BJ (cell line): ENCODE measurements around the gene KRTAP5-8. TPM values are rescaled to one million over a fixed set of nuclear protein-coding genes. Genes with fewer than 3 reads are reported as not detected.
"Not testable (repeated sequence)": the region's sequence is repeated elsewhere in the genome, so short reads cannot be mapped to it uniquely, and the experiment has no call there.

Experiments used
- CTCF ChIA-PET: fragments of 350-600 bp; formaldehyde crosslinking; extraction: SDS; loops from one replicate; lab custom pipeline; 2021; ENCODE audit warnings: antibody characterized with exemption, inconsistent platforms; lab: Yijun Ruan, JAX
- POLR2A ChIA-PET: fragments of 300-600 bp; sonication (Branson Sonifier 250); formaldehyde crosslinking; extraction: SDS; loops from one replicate; lab custom pipeline; 2021; ENCODE audit warnings: antibody characterized with exemption; lab: Charles Lee
- DNase-seq: peaks from one replicate; pipeline ENCODE4 v3.0.0-alpha.2; 2011; ENCODE audit warnings: low read depth
- H3K27me3 ChIP-seq: 2 replicates; pipeline ENCODE4 v1.6.0; 2011; ENCODE audit warnings: low read length; ENCODE audit not compliant: control insufficient read depth, insufficient read depth
- H3K36me3 ChIP-seq: 2 replicates; pipeline ENCODE4 v1.5.1; 2011; ENCODE audit warnings: low read length; ENCODE audit not compliant: control insufficient read depth, insufficient read depth
- H3K4me3 ChIP-seq: 2 replicates; pipeline ENCODE4 v1.5.1; 2011; ENCODE audit warnings: low read depth, mild to moderate bottlenecking, control low read depth, low read length
- polyA minus RNA-seq: library from RNA; depleted of rRNA, polyadenylated mRNA; stranded (reverse); fragments of >200 nt; gene quantifications from 2 replicates; pipeline ENCODE4 v1.2.3, GENCODE V29; 2011; rRNA and poly(A)+ RNA removed
- polyA plus RNA-seq: library from polyadenylated mRNA; depleted of rRNA; stranded (reverse); fragments of >200 nt; gene quantifications from 2 replicates; pipeline ENCODE4 v1.2.3, GENCODE V29; 2011; rRNA removed
- TF ChIP-seq, protein P1 (sequence below): IDR thresholded peaks from 2 replicates; pipeline ENCODE4 v1.5.1; 2011; ENCODE audit warnings: low read depth, mild to moderate bottlenecking, control low read depth, inconsistent platforms, low read length, moderate library complexity; ENCODE audit not compliant: insufficient read depth

Gene KRTAP5-8, protein sequence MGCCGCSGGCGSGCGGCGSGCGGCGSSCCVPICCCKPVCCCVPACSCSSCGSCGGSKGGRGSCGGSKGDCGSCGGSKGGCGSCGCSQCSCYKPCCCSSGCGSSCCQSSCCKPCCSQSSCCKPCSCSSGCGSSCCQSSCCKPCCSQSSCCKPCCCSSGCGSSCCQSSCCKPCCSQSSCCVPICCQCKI
- polyA plus RNA-seq: not detected in 2 replicates
- polyA minus RNA-seq: not detected in 2 replicates

DNA sequence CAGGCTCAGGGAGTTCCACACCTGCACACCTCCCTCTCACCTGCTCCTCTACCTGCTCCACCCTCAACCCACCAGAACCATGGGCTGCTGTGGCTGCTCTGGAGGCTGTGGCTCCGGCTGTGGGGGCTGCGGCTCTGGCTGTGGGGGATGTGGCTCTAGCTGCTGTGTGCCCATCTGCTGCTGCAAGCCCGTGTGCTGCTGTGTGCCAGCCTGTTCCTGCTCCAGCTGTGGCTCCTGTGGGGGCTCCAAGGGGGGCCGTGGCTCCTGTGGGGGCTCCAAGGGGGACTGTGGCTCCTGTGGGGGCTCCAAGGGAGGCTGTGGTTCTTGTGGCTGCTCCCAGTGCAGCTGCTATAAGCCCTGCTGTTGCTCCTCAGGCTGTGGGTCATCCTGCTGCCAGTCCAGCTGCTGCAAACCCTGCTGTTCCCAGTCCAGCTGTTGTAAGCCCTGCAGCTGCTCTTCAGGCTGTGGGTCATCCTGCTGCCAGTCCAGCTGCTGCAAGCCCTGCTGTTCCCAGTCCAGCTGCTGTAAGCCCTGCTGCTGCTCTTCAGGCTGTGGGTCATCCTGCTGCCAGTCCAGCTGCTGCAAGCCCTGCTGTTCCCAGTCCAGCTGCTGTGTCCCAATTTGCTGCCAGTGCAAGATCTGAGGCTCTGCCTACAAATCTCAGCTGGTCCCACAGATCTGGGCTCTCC is at the start of gene KRTAP5-8:
Gene KRTAP5-8, plus strand, starts transcription at position 49 of the 689 bp plus-strand sequence. Its CDS starts 31 bp downstream, at position 80.
- H3K36me3 ChIP-seq, CTCF ChIA-PET, DNase-seq, H3K4me3 ChIP-seq, H3K27me3 ChIP-seq, POLR2A ChIA-PET: not testable (repeated sequence)

DNA sequence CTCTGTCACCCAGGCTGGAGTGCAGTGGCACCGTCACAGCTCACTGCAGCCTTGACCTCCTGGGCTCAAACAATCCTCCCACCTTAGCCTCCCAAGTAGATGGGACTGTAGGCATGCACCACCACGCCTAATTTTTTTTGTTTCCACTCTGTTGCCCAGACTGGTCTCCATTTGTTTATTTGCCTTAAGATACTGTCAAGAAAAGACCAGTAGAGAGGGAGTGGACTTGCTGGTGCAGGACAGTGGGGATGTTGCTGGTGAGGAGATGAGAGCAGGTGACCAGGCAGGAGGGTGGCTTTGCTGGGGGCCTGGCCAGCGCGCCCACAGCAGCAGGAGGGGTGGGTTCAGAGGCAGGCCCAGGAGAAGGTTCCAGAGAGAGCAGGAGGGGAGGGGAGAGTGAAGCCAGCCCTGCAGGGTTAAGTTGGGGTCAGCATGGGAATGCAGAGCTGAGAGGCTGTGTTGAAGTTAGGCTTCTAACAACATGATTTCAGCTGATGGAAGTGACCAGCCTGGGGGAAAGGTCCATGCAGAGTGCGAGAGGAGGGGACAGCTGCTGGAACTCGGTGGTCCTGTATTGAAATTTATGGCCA is 49.0 kb upstream of the KRTAP5-8 start:
- Histone ChIP-seq H3K4me3 (no peak overlapping the region), H3K27me3 (no peaks in the 10 kb centered on the region), H3K36me3 (peaks cover 45% of the 10 kb centered on the region)
- DNase-seq: no peak
- TF ChIP-seq, protein P1, sequence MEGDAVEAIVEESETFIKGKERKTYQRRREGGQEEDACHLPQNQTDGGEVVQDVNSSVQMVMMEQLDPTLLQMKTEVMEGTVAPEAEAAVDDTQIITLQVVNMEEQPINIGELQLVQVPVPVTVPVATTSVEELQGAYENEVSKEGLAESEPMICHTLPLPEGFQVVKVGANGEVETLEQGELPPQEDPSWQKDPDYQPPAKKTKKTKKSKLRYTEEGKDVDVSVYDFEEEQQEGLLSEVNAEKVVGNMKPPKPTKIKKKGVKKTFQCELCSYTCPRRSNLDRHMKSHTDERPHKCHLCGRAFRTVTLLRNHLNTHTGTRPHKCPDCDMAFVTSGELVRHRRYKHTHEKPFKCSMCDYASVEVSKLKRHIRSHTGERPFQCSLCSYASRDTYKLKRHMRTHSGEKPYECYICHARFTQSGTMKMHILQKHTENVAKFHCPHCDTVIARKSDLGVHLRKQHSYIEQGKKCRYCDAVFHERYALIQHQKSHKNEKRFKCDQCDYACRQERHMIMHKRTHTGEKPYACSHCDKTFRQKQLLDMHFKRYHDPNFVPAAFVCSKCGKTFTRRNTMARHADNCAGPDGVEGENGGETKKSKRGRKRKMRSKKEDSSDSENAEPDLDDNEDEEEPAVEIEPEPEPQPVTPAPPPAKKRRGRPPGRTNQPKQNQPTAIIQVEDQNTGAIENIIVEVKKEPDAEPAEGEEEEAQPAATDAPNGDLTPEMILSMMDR: no peak
- ChIA-PET POLR2A (no interaction called here), CTCF (no interaction called here)

DNA sequence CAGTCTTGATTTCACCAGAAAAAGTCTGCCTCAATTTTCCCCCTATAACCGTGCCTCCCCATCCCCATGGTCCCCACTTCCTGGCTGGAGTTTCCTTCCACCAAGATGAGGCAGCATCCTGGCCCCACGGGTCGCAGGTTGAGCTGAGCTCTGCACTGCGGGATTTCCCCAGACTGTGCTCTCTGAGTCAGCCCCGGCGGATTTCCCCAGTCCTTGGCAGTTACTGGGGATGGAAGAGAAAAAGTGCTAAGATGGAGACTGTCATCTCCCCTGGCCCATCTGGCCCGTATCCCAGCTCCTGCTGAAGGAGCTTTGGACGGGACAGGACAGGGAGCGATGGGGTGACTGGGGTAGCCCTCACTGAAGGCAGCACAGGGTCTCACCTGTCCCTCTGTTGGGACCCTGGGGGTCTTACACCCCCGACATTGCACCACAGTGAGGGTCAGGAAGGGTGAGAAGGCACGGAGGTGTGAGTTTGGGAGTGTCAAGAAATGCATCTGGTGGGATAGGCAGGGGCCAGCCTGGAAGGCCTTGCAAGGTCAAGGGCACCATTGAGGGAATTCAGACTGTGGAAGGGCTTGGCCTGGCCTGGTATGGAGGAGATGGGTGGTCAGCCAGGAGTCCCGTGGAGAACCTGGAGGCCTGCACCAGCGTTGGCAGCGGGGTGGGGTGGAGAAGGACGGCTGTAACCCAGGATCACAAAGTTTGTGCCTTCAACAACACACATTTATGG is 48.3 kb upstream of the KRTAP5-8 start:
- Histone ChIP-seq H3K4me3 (no peak overlapping the region), H3K36me3 (peaks cover 38% of the 10 kb centered on the region), H3K27me3 (no peaks in the 10 kb centered on the region)
- CTCF ChIA-PET: no interaction called here
- TF ChIP-seq, protein P1: no peak
- POLR2A ChIA-PET: no interaction called here
- no peak for DNase-seq

DNA sequence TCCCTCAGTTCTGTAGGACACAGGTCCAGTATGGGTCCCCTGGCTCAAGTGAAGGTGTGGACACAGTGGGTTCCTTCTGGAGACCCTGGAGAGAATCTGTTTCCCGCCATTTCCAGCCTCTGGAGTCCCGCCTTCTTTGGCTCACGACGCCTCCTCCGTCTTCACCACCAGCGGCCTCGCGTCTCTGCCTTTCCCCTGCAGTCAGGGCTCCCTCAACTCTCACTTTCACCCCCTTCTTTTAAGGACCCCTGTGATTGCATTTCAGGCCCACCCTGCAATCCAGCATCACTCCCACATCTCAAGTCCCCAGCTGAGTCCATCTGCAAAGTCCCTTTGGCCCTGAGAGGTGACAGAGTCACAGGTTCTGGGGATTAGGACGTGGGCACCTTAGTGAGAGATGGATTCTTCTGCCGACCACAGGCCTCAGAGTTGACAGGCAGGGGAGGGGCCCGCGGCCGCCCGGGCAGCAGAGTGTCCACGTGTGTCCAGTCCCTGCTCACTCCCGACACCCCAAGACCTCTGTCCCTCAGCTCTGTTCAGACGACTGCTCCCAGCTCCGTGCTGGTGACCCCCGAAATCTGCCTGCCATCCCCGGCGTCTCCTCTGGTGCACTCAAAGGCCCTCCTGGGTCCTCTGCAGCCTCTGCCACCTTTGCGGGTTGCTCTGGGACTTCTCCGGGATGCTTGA is 47.6 kb upstream of the KRTAP5-8 start:
- POLR2A ChIA-PET: no interaction called here

DNA sequence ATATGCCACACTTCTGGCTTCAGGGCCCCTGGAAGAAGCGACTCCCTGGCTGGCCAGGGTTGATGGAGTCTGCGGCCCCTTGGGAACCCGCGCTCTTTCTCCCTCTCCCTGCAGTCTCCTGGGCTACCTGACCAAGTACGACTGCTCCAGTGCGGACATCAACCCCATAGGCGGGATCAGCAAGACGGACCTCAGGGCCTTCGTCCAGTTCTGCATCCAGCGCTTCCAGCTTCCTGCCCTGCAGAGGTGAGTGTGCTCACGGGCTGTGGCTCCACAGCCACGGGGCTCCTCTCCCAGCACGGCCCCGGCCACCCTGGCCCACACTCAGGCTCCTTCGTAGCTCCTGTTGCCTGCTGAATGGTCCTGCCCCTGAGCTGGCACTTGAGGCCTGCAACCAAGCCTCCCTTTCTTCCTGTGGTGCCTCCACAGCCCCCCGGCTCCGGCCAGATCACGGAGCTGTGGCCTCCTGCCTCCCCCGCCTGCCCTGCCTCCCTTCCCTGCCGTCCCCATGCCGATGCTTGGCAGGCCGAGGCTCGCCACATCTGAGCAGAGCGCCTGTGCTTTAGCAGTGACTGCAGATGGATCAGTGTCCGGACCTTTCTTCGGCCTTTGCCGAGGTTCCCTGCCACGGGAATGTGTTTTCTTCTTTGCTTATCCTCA is 47.0 kb upstream of the KRTAP5-8 start:
- ChIA-PET CTCF (no interaction called here), POLR2A (no interaction called here)

More for the DNA sequence above, 47.6 kb upstream of the KRTAP5-8 start:
- CTCF ChIA-PET: no interaction called here
- Histone ChIP-seq H3K27me3 (no peaks in the 10 kb centered on the region), H3K36me3 (peaks cover 32% of the 10 kb centered on the region), H3K4me3 (no peak overlapping the region)
- TF ChIP-seq, protein P1: no peak
- no peak for DNase-seq

More for the DNA sequence above, 47.0 kb upstream of the KRTAP5-8 start:
- H3K4me3 ChIP-seq: no peak overlapping the region
- peaks cover 33% of the 10 kb centered on the region for H3K36me3 ChIP-seq
- no peak for DNase-seq
- no peaks in the 10 kb centered on the region for H3K27me3 ChIP-seq
- TF ChIP-seq, protein P1: no peak
